GM23338 (cell line): ENCODE measurements around the gene H1-8. TPM values are rescaled to one million over a fixed set of nuclear protein-coding genes. Genes with fewer than 3 reads are reported as not detected.
"Not testable (repeated sequence)": the region's sequence is repeated elsewhere in the genome, so short reads cannot be mapped to it uniquely, and the experiment has no call there.

ENCODE experiments used
- ATAC-seq: fragments of 200-7000 bp; cut with Tn5 transposase; 3 replicates; pipeline ENCODE4 v1.9.1; 2020
- DNase-seq: peaks from one replicate; pipeline ENCODE4 v3.0.0-alpha.2; 2015; ENCODE audit warnings: low spot score
- H2AFZ ChIP-seq: fragments of 200-600 bp; sonication (generic); 2 replicates; pipeline ENCODE4 v1.8.0; 2016; ENCODE audit warnings: antibody characterized with exemption, mild to moderate bottlenecking, moderate library complexity
- H3F3A ChIP-seq: fragments of 200-600 bp; sonication (generic); replicated peaks from 2 replicates; pipeline ENCODE4 v1.8.0; 2017; ENCODE audit warnings: antibody characterized with exemption, mixed run types, low read depth
- H3K27ac ChIP-seq: fragments of 200-600 bp; sonication (generic); 2 replicates; pipeline ENCODE4 v1.6.1; 2016; ENCODE audit warnings: low read depth
- H3K27me3 ChIP-seq: fragments of 200-600 bp; sonication (generic); 2 replicates; pipeline ENCODE4 v1.8.0; 2016; ENCODE audit warnings: mild to moderate bottlenecking, mixed run types, moderate library complexity; ENCODE audit not compliant: insufficient read depth
- H3K36me3 ChIP-seq: fragments of 200-600 bp; sonication (generic); 2 replicates; pipeline ENCODE4 v1.8.0; 2016; ENCODE audit warnings: mild to moderate bottlenecking; ENCODE audit not compliant: insufficient read depth
- H3K4me1 ChIP-seq: fragments of 200-600 bp; sonication (generic); 2 replicates; pipeline ENCODE4 v1.8.0; 2016; ENCODE audit warnings: mild to moderate bottlenecking, moderate library complexity; ENCODE audit not compliant: insufficient read depth
- H3K4me2 ChIP-seq: fragments of 200-600 bp; sonication (generic); 2 replicates; pipeline ENCODE4 v1.7.1; 2017; ENCODE audit warnings: mixed run types
- H3K4me3 ChIP-seq: fragments of 200-600 bp; sonication (generic); 2 replicates; pipeline ENCODE4 v1.6.1; 2016; ENCODE audit warnings: mixed run types
- H3K79me2 ChIP-seq: fragments of 200-600 bp; sonication (generic); replicated peaks from 2 replicates; pipeline ENCODE4 v1.8.0; 2017; ENCODE audit warnings: mild to moderate bottlenecking; ENCODE audit not compliant: insufficient read depth
- H3K9me2 ChIP-seq: fragments of 200-600 bp; sonication (generic); 2 replicates; pipeline ENCODE4 v1.8.0; 2017; ENCODE audit not compliant: insufficient read depth
- H4K20me1 ChIP-seq: fragments of 200-600 bp; sonication (generic); replicated peaks from 2 replicates; pipeline ENCODE4 v1.8.0; 2017; ENCODE audit warnings: mild to moderate bottlenecking; ENCODE audit not compliant: insufficient read depth
- H3K27ac Mint-ChIP-seq: 2 replicates; pipeline ENCODE4 v1.8.0; 2020; ENCODE audit warnings: inconsistent platforms, mild to moderate bottlenecking, moderate library complexity, mixed read lengths
- H3K27me3 Mint-ChIP-seq: 3 replicates; pipeline ENCODE4 v1.8.0; 2022; ENCODE audit warnings: low read depth, mild to moderate bottlenecking, moderate library complexity, mixed read lengths, inconsistent platforms; ENCODE audit not compliant: insufficient read depth, poor library complexity
- H3K36me3 Mint-ChIP-seq: 3 replicates; pipeline ENCODE4 v1.8.0; 2021; ENCODE audit warnings: low read depth, mild to moderate bottlenecking, inconsistent platforms, moderate library complexity, mixed read lengths
- H3K4me1 Mint-ChIP-seq: 3 replicates; pipeline ENCODE4 v1.8.0; 2020; ENCODE audit warnings: mild to moderate bottlenecking, inconsistent platforms, mixed read lengths
- H3K4me3 Mint-ChIP-seq: 3 replicates; pipeline ENCODE4 v1.8.0; 2021; ENCODE audit warnings: moderate library complexity, mild to moderate bottlenecking, inconsistent platforms, mixed read lengths
- H3K9me3 Mint-ChIP-seq: 3 replicates; pipeline ENCODE4 v1.8.0; 2020; ENCODE audit warnings: moderate library complexity, mild to moderate bottlenecking, inconsistent platforms, mixed read lengths
- CREB1 ChIP-seq: fragments of 250-450 bp; sonication (Bioruptor Pico); IDR thresholded peaks from 2 replicates; pipeline ENCODE4 v1.5.0; 2020; ENCODE audit warnings: low read depth, mild to moderate bottlenecking, moderate library complexity
- EZH2 ChIP-seq: fragments of 200-600 bp; sonication (generic); IDR thresholded peaks from one replicate; pipeline ENCODE4 v1.8.0; 2017; ENCODE audit warnings: antibody characterized with exemption, mild to moderate bottlenecking, low read depth; ENCODE audit not compliant: unreplicated experiment
- EZH2phosphoT487 ChIP-seq: fragments of 200-600 bp; sonication (generic); IDR thresholded peaks from one replicate; pipeline ENCODE4 v1.8.1; 2018; ENCODE audit warnings: antibody characterized with exemption; ENCODE audit not compliant: unreplicated experiment
- JUNB ChIP-seq: IDR thresholded peaks from one replicate; pipeline ENCODE4 v1.6.1; 2016; ENCODE audit warnings: antibody characterized with exemption; ENCODE audit not compliant: unreplicated experiment
- NANOG ChIP-seq: IDR thresholded peaks from 2 replicates; pipeline ENCODE4 v1.6.1; 2016; ENCODE audit warnings: antibody characterized with exemption, borderline replicate concordance
- STAT1 ChIP-seq: IDR thresholded peaks from one replicate; pipeline ENCODE4 v1.6.1; 2016; ENCODE audit warnings: antibody characterized with exemption; ENCODE audit not compliant: unreplicated experiment
- ZNF114 ChIP-seq: fragments of 250-450 bp; sonication (Bioruptor Pico); IDR thresholded peaks from 2 replicates; pipeline ENCODE4 v1.5.0; 2020; ENCODE audit warnings: mild to moderate bottlenecking, moderate library complexity
- ZNF331 ChIP-seq: fragments of 250-450 bp; sonication (Bioruptor Pico); IDR thresholded peaks from 2 replicates; pipeline ENCODE4 v1.5.0; 2020; ENCODE audit warnings: low read depth, mild to moderate bottlenecking, moderate library complexity
- polyA plus RNA-seq: library from polyadenylated mRNA; unstranded; fragments of >200 nt; fragmentation: Nextera tagmentation; extraction: Ambion mirVana; gene quantifications from 2 replicates; pipeline ENCODE4 v1.2.1, GENCODE V29; 2016
- total RNA-seq: library from RNA; depleted of rRNA; stranded (reverse); fragments of >200 nt; shearing (Covaris generic); gene quantifications from 2 replicates; pipeline ENCODE4 v1.2.3, GENCODE V29; 2014
- TF ChIP-seq, protein P1 (sequence below): IDR thresholded peaks from 2 replicates; pipeline ENCODE4 v1.6.1; 2016; ENCODE audit warnings: antibody characterized with exemption
- TF ChIP-seq, protein P2 (sequence below): IDR thresholded peaks from one replicate; pipeline ENCODE4 v1.6.1; 2018; ENCODE audit warnings: antibody characterized with exemption; ENCODE audit not compliant: unreplicated experiment
- TF ChIP-seq, protein P3 (sequence below), 2 experiments: fragments of 200-600 bp in 1 of 2; sonication (generic) in 1 of 2; conservative IDR thresholded peaks; 2 replicates each; pipeline versions ENCODE4 v1.5.1 to v1.6.1; 2016 to 2017; ENCODE audit warnings: antibody characterized with exemption in 2 of 2, low read depth in 2 of 2, mild to moderate bottlenecking in 2 of 2, moderate library complexity in 1 of 2

Gene H1-8
- total and polyA plus RNA-seq, 2 experiments from 2014 or later: not detected

DNA sequence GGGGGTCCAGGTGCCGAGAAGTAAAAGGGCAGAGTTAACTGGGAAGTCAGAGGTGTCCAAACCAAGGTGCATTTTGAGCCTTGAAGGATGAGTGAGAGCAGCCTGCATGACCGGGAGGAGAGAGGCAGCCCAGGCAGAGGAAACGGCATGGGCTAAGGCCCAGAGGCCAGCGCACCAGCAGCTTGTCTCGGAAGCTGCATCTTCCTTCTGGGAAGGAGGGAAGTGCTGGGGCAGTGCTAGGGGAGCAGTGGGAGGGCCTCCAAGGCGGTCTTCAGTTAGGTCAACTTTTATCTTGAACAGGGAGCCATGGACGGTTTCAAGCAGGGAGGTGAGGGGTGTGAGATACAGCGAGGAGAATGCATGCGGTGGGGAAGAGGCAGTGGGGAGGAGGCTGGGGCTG lies 1.0 kb downstream of the H1-8 start:
- no peaks in the 10 kb centered on the region for H3K36me3 ChIP-seq
- Mint-ChIP-seq H3K4me1 (peaks cover 18% of the 10 kb centered on the region), H3K36me3 (no peaks in the 10 kb centered on the region), H3K9me3 (no peaks in the 10 kb centered on the region), H3K27ac (no peak overlapping the region), H3K27me3 (peaks cover 11% of the 10 kb centered on the region), H3K4me3 (no peak overlapping the region; the same call in 2 of the 3 replicates)
- H3K27me3 ChIP-seq: no peaks in the 10 kb centered on the region
- TF ChIP-seq NANOG: no peak
- TF ChIP-seq STAT1: no peak
- TF ChIP-seq EZH2: no peak
- TF ChIP-seq, protein P1, sequence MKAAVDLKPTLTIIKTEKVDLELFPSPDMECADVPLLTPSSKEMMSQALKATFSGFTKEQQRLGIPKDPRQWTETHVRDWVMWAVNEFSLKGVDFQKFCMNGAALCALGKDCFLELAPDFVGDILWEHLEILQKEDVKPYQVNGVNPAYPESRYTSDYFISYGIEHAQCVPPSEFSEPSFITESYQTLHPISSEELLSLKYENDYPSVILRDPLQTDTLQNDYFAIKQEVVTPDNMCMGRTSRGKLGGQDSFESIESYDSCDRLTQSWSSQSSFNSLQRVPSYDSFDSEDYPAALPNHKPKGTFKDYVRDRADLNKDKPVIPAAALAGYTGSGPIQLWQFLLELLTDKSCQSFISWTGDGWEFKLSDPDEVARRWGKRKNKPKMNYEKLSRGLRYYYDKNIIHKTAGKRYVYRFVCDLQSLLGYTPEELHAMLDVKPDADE: no peak
- no peak for TF ChIP-seq CREB1 (CRISPR knock-in tag)
- H3K4me1 ChIP-seq: 0 out of 2 replicates have a peak, but pooled peaks cover 8% of the 10 kb centered on the region
- no peak; the same call in 2 of the 3 replicates for ATAC-seq
- no peak overlapping the region for H3K27ac ChIP-seq
- no peaks in the 10 kb centered on the region for H3K79me2 ChIP-seq
- no peak overlapping the region for H3K4me3 ChIP-seq
- H3F3A ChIP-seq: no peaks in the 10 kb centered on the region
- no peak overlapping the region for H3K4me2 ChIP-seq
- DNase-seq: no peak
- peak overlapping the region; percentile 28; the same call in 1 of the 2 replicates for H2AFZ ChIP-seq
- no peaks in the 10 kb centered on the region for H4K20me1 ChIP-seq
- no peaks in the 10 kb centered on the region for H3K9me2 ChIP-seq

DNA sequence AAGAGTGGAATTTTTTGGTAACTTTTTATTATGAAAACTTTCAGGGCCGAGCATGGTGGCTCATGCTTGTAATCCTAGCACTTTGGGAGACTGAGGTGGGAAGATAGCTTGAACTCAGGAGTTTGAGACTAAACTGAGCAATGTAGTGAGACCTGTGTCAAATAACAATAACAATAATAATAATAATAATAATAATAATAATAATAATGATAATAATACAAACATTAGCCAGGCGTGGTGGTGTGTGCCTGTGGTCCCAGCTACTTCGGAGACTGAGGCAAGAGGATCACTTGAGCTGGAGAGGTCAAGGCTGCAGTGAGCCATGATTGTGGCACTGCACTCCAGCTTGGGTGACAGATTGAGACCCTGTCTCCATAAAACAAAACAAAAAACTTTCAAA lies 3.0 kb downstream of the H1-8 start:
- H3K79me2 ChIP-seq, H3K27ac ChIP-seq, H3K4me1 Mint-ChIP-seq, H4K20me1 ChIP-seq, H3K4me2 ChIP-seq, H3K9me2 ChIP-seq, H2AFZ ChIP-seq, H3K36me3 Mint-ChIP-seq, H3K36me3 ChIP-seq, H3K9me3 Mint-ChIP-seq, H3K27ac Mint-ChIP-seq, H3K4me1 ChIP-seq, H3K27me3 Mint-ChIP-seq, H3K4me3 Mint-ChIP-seq, ATAC-seq, H3K27me3 ChIP-seq, H3K4me3 ChIP-seq, H3F3A ChIP-seq, DNase-seq: not testable (repeated sequence)

DNA sequence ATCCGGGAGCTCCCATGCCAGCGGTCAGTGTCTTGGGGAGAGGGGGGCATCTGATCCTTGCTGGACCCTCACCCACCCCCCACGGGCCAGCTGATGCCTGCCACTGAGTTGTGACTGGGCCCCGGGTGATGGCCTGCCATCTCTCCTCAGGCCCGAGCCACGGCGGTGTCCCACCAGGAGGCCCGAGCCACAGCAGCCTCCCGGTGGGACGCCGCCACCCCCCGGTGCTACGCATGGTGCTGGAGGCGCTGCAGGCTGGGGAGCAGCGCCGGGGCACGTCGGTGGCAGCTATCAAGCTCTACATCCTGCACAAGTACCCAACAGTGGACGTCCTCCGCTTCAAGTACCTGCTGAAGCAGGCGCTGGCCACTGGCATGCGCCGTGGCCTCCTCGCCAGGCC lies 4.3 kb downstream of the H1-8 start:
- Mint-ChIP-seq H3K36me3 (no peaks in the 10 kb centered on the region), H3K4me1 (peaks cover 8% of the 10 kb centered on the region), H3K9me3 (no peaks in the 10 kb centered on the region), H3K27ac (no peak overlapping the region), H3K27me3 (peaks cover 8% of the 10 kb centered on the region), H3K4me3 (no peak overlapping the region)
- Histone ChIP-seq H3F3A (no peaks in the 10 kb centered on the region), H3K79me2 (no peaks in the 10 kb centered on the region), H3K4me2 (no peak overlapping the region), H3K27me3 (no peaks in the 10 kb centered on the region), H3K36me3 (no peaks in the 10 kb centered on the region), H2AFZ (no peak overlapping the region), H3K4me3 (no peak overlapping the region), H3K9me2 (no peaks in the 10 kb centered on the region), H3K4me1 (no peaks in the 10 kb centered on the region), H3K27ac (no peak overlapping the region), H4K20me1 (no peaks in the 10 kb centered on the region)
- DNase-seq (no peak), ATAC-seq (no peak)
- TF ChIP-seq CREB1 (CRISPR knock-in tag) (no peak), ZNF114 (CRISPR knock-in tag) (no peak), ZNF331 (CRISPR knock-in tag) (no peak), JUNB (no peak), EZH2phosphoT487 (no peak), NANOG (no peak)
- TF ChIP-seq, protein P2, sequence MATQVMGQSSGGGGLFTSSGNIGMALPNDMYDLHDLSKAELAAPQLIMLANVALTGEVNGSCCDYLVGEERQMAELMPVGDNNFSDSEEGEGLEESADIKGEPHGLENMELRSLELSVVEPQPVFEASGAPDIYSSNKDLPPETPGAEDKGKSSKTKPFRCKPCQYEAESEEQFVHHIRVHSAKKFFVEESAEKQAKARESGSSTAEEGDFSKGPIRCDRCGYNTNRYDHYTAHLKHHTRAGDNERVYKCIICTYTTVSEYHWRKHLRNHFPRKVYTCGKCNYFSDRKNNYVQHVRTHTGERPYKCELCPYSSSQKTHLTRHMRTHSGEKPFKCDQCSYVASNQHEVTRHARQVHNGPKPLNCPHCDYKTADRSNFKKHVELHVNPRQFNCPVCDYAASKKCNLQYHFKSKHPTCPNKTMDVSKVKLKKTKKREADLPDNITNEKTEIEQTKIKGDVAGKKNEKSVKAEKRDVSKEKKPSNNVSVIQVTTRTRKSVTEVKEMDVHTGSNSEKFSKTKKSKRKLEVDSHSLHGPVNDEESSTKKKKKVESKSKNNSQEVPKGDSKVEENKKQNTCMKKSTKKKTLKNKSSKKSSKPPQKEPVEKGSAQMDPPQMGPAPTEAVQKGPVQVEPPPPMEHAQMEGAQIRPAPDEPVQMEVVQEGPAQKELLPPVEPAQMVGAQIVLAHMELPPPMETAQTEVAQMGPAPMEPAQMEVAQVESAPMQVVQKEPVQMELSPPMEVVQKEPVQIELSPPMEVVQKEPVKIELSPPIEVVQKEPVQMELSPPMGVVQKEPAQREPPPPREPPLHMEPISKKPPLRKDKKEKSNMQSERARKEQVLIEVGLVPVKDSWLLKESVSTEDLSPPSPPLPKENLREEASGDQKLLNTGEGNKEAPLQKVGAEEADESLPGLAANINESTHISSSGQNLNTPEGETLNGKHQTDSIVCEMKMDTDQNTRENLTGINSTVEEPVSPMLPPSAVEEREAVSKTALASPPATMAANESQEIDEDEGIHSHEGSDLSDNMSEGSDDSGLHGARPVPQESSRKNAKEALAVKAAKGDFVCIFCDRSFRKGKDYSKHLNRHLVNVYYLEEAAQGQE: no peak
- TF ChIP-seq, protein P3, sequence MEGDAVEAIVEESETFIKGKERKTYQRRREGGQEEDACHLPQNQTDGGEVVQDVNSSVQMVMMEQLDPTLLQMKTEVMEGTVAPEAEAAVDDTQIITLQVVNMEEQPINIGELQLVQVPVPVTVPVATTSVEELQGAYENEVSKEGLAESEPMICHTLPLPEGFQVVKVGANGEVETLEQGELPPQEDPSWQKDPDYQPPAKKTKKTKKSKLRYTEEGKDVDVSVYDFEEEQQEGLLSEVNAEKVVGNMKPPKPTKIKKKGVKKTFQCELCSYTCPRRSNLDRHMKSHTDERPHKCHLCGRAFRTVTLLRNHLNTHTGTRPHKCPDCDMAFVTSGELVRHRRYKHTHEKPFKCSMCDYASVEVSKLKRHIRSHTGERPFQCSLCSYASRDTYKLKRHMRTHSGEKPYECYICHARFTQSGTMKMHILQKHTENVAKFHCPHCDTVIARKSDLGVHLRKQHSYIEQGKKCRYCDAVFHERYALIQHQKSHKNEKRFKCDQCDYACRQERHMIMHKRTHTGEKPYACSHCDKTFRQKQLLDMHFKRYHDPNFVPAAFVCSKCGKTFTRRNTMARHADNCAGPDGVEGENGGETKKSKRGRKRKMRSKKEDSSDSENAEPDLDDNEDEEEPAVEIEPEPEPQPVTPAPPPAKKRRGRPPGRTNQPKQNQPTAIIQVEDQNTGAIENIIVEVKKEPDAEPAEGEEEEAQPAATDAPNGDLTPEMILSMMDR (conservative IDR thresholded peaks at IDR 0.05; ENCODE audit: low read depth in 2 of 2): no peak
- TF ChIP-seq, protein P1: no peak
